Muscle of leg (tissue), 11 donors: Measurements from ENCODE around the gene HLA-A. TPM values are rescaled to one million over a fixed set of nuclear protein-coding genes. Genes with fewer than 3 reads are reported as not detected.

ENCODE experiments used
- DNase-seq: peaks from one replicate; pipeline ENCODE4 v3.0.0; 2013
- H3K27ac ChIP-seq: one replicate; pipeline ENCODE4 v1.5.1; 2013; ENCODE audit warnings: mild to moderate bottlenecking, low read length, control low read depth
- H3K27me3 ChIP-seq: one replicate; pipeline ENCODE4 v1.6.1; 2013; ENCODE audit warnings: low read length; ENCODE audit not compliant: control insufficient read depth, insufficient read depth
- H3K36me3 ChIP-seq: one replicate; pipeline ENCODE4 v1.6.1; 2013; ENCODE audit warnings: low read length; ENCODE audit not compliant: control insufficient read depth, insufficient read depth
- H3K4me1 ChIP-seq: one replicate; pipeline ENCODE4 v1.6.1; 2013; ENCODE audit warnings: low read length; ENCODE audit not compliant: control insufficient read depth, insufficient read depth
- H3K4me3 ChIP-seq: one replicate; pipeline ENCODE4 v1.5.1; 2013; ENCODE audit warnings: low read length, control low read depth
- H3K9me3 ChIP-seq: replicated peaks from 2 replicates; pipeline ENCODE4 v1.6.1; 2013; ENCODE audit warnings: low read depth, low read length; ENCODE audit not compliant: control insufficient read depth
- WGBS: methylation state at CpG from one replicate; pipeline ENCODE4 v1.1.5; 2013; ENCODE audit warnings: missing lambda C conversion rate; ENCODE audit not compliant: insufficient coverage; 5-methylcytosine and 5-hydroxymethylcytosine counted together
- polyA plus RNA-seq, 8 donors: library from polyadenylated mRNA; unstranded; fragments of 120-200 nt; gene quantifications; one replicate each; pipeline versions ENCODE4 v1.2.1 to v1.2.3, GENCODE V29; 2013; ENCODE audit warnings: inconsistent platforms in 1 of 8, low replicate concordance in 1 of 8; ENCODE audit not compliant: insufficient read length in 8 of 8, insufficient read depth in 1 of 8
- total RNA-seq: library from RNA; stranded (reverse); fragments of 120-200 nt; gene quantifications from one replicate; pipeline ENCODE4 v1.2.4, GENCODE V29; 2013

Gene HLA-A
- total and polyA plus RNA-seq, 9 donors, result 55.7 to 138 (median 105) TPM

DNA sequence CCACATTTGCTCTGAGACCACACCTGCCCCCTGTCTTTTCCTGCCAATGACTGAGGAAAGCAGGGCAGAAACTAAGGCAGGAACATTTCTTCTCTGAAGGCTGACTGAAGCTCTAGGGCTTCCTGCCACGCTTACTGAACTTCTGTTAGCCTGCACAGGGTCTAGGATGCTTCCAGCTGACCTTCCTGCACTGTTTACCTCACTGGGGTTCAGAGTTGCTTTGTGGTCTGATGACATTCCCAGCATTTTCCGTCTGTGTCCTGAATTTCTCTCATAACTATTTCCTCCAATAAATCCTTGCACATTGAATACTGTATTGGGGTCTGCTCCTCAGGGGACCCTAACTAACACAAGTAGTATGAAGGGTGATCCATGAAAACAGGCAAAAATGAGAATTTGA lies 29.5 kb upstream of the HLA-A start:
- Histone ChIP-seq H3K27me3 (no peaks in the 10 kb centered on the region), H3K4me1 (no peaks in the 10 kb centered on the region), H3K9me3 (no peaks in the 10 kb centered on the region), H3K36me3 (no peaks in the 10 kb centered on the region), H3K27ac (no peak overlapping the region), H3K4me3 (no peak overlapping the region)
- 100% methylated on average over 1 of the region's 2 CpGs for WGBS
- DNase-seq, result no peak

DNA sequence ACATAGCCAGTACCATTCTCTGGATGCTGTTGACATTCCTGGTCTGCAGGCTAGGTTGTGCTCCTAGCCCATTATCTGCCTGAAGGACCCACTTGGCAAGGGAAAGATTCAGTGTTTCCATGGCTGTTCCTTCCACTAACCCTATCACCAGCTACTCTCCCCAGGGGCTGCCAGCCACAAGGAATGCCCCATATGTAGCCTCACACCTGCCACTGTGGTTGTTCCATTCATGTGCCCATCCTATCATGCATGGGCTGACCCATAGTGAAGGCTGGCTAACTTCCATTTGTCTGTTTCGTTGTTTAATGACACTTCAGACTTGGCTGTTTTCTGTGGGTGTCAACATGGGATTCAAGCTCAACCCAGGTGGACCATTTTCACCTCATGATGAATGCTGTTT lies 25.6 kb upstream of the HLA-A start:
- H3K4me3 ChIP-seq, result no peak overlapping the region
- H3K36me3 ChIP-seq, result no peaks in the 10 kb centered on the region
- no peaks in the 10 kb centered on the region for H3K27me3 ChIP-seq
- no peaks in the 10 kb centered on the region for H3K9me3 ChIP-seq
- no peak for DNase-seq
- H3K4me1 ChIP-seq, result no peaks in the 10 kb centered on the region
- no peak overlapping the region for H3K27ac ChIP-seq
- no CpG with 5 or more reads among the region's 1 CpG for WGBS

GRCh38 chr6:29917857-29918256 lies 24.5 kb upstream of the HLA-A start:
- WGBS, result no CpG with 5 or more reads among the region's 2 CpGs
- H3K36me3 ChIP-seq, result no peaks in the 10 kb centered on the region
- no peaks in the 10 kb centered on the region for H3K27me3 ChIP-seq
- H3K27ac ChIP-seq, result no peak overlapping the region
- no peak overlapping the region for H3K4me3 ChIP-seq
- H3K9me3 ChIP-seq, result no peaks in the 10 kb centered on the region
- no peak for DNase-seq
- no peaks in the 10 kb centered on the region for H3K4me1 ChIP-seq

DNA sequence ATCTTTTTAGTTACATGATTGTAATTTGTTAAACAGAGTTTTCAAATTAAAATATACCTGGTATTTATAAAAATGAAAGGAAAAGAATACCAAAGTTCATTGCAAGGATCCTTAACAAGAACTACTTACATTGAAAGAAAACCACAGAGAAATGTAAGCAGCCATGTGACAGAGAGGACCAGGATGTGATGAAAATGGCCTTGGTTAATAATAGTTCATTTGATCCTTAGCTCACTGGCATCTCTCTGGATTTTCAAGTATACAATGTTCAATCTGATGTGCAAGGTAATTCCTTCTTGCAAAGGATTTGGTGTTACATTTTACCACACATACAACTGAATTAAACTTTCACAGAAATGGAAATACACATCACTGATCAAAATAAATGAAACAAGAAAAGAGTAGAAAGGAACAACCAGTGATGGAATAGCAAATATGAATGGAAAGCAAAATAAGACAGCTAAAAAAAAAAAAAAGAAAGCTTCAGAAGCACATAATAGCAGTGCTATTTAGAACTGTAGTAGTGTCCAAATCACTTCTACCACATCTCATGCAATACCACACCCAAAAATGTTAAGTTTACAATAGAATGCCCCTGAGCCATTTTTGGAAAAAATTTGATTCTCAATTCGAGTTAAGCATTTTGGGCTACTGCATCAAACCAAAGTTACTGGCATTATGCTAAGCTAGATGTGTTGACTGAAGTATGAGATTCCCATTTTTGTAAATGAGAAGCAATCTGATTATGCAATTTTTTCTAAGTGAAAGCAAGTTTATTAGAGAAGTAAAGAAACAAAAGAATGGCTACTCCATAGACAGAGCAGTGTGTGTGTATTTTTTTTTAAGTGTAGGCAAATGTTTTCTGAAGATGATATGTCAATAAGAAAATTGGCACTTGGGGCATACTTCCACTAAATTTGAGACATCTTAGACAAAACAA lies 22.6 kb upstream of the HLA-A start:
- Histone ChIP-seq H3K27ac (no peak overlapping the region), H3K36me3 (no peaks in the 10 kb centered on the region), H3K27me3 (no peaks in the 10 kb centered on the region), H3K4me3 (no peak overlapping the region), H3K9me3 (no peaks in the 10 kb centered on the region), H3K4me1 (no peaks in the 10 kb centered on the region)
- WGBS, result no CpG with 5 or more reads among the region's 1 CpG
- DNase-seq, result no peak

DNA sequence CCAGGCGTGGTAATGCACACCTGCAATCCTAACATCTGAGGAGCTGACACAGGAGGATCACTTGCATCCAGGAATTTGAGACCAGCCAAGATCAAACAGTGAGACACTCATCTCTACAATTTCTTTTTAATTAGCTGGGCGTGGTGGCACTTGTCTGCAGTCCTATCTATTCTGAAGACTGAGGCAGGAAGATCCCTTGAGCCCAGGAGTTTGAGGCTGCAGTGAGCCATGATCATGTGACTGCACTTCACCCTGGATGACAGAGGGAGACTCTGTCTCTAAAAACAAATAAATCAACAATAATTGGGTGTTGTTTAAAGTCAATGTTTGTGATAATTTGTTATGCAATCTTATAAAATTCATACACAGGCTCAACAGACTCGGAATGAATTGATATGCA lies 18.0 kb upstream of the HLA-A start:
- Histone ChIP-seq H3K27ac (no peak overlapping the region), H3K4me1 (peaks cover 5% of the 10 kb centered on the region), H3K36me3 (no peaks in the 10 kb centered on the region), H3K4me3 (no peak overlapping the region), H3K27me3 (peaks cover 10% of the 10 kb centered on the region), H3K9me3 (no peaks in the 10 kb centered on the region)
- no CpG with 5 or more reads among the region's 3 CpGs for WGBS
- no peak for DNase-seq

GRCh38 chr6:29924731-29925130 lies 17.6 kb upstream of the HLA-A start:
- 100% methylated on average over 1 of the region's 3 CpGs for WGBS
- Histone ChIP-seq H3K27ac (no peak overlapping the region), H3K4me3 (no peak overlapping the region), H3K27me3 (peaks cover 10% of the 10 kb centered on the region), H3K36me3 (no peaks in the 10 kb centered on the region), H3K9me3 (no peaks in the 10 kb centered on the region), H3K4me1 (peaks cover 5% of the 10 kb centered on the region)
- DNase-seq, result no peak

- Histone ChIP-seq H3K27me3 (peaks cover 10% of the 10 kb centered on the region), H3K27ac (no peak overlapping the region), H3K4me1 (peaks cover 5% of the 10 kb centered on the region), H3K36me3 (no peaks in the 10 kb centered on the region), H3K9me3 (no peaks in the 10 kb centered on the region), H3K4me3 (no peak overlapping the region)
- 20% methylated on average over 1 of the region's 6 CpGs for WGBS
- no peak for DNase-seq
Measured at GRCh38 chr6:29925321-29925720, 17.0 kb upstream of the HLA-A start.

GRCh38 chr6:29925727-29926412 lies 16.5 kb upstream of the HLA-A start:
- DNase-seq, result peak; percentile 39
- Histone ChIP-seq H3K4me3 (peak overlapping the region; percentile 54), H3K36me3 (no peaks in the 10 kb centered on the region), H3K4me1 (peaks cover 5% of the 10 kb centered on the region), H3K27ac (no peak overlapping the region), H3K27me3 (peaks cover 10% of the 10 kb centered on the region), H3K9me3 (no peaks in the 10 kb centered on the region)
- 29% methylated on average over 12 of the region's 24 CpGs for WGBS

GRCh38 chr6:29926413-29927274 lies 15.7 kb upstream of the HLA-A start:
- Histone ChIP-seq H3K9me3 (no peaks in the 10 kb centered on the region), H3K36me3 (no peaks in the 10 kb centered on the region), H3K27ac (peak overlapping the region; percentile 21), H3K27me3 (peaks cover 10% of the 10 kb centered on the region), H3K4me1 (peaks cover 5% of the 10 kb centered on the region), H3K4me3 (peak overlapping the region; percentile 54)
- peak; percentile 70 for DNase-seq
- under 1% methylated on average over 31 of the region's 82 CpGs for WGBS

GRCh38 chr6:29927275-29927569 lies 15.1 kb upstream of the HLA-A start:
- H3K9me3 ChIP-seq, result no peaks in the 10 kb centered on the region
- H3K4me3 ChIP-seq, result peak overlapping the region; percentile 19
- peaks cover 5% of the 10 kb centered on the region for H3K4me1 ChIP-seq
- no peak for DNase-seq
- no peak overlapping the region for H3K27ac ChIP-seq
- 16% methylated on average over 16 of the region's 16 CpGs for WGBS
- H3K27me3 ChIP-seq, result peaks cover 10% of the 10 kb centered on the region
- no peaks in the 10 kb centered on the region for H3K36me3 ChIP-seq
